ENCODE measurements around the gene SND1.

SND1 gene

DNA sequence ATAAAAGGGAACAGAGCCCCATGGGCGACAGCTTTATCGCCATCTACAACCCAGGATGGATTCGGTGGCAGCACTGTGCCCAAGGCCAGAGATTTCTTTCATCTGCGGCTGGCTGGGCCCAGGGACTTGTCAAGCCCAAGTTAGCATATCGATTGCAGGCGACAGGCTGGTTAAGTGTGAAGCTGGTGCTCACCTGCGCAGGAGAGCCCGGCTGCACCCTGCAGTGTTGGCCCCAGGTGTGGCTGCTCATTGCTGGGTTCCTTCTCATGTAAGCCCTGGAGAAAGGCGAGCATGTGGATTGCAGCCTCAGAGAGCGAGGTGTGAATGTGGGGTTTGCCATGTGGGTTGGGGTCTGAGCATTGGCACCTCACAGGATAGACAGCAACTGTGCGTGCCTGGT is 419.8 kb downstream of the SND1 start:
- no peak for DNase-seq (ENCODE audit: low spot score)

DNA sequence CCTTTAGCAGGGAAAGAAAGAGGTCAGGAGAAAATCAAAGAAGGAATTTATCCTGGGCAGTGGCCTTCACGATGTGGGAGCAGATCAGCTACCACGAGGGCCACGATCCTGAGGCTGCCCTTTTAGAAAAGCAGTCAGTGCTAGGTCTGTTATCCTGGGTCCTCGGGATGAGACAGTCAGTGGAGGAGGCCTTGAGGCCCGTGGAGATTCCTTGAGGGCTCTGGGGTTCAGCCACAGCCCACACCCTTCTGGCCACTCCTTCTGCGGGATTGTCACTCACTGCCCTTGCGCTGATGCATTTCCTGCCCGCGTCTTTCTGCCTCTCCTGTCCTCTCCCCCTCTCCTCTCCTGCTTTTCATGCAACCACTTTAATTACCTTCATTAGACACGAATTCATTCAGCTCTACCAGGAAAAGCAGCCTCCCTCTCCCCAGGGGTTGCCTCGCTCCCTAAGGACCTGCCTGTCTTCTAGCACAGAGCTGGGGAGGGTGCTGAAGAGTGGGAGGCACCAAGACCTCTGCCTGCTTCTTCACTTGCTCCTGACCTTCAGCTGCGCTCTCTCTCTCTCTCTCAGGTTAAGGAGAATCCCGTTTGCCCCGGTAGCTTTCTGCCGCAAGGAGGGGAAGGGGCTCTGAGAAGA is 421.8 kb downstream of the SND1 start:
- DNase-seq (ENCODE audit: low spot score), result no peak

GRCh38 chr7:128074336-128074735 is 422.3 kb downstream of the SND1 start:
- DNase-seq (ENCODE audit: low spot score), result no peak

DNA sequence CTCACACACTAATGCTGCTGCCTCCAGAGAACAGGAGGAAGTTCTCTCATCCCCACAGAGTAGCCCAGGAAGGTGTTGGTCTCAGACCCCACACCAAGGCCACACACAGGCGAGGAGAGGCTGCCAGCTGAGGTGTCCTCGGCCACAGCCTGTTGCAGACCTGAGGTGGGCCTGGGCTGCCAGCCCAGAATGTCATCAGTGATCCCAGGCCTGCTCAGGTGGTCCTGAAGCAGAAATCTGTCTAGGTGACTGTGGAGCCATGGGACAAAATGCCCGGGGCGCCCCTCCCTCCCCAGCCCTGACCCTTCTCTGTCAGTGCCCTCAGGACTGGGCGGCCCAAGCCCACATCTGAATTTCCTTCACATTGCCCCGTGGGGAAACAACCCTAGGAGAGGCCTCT is 422.7 kb downstream of the SND1 start:
- DNase-seq (ENCODE audit: low spot score), result no peak

GRCh38 chr7:128075242-128076095 is 423.5 kb downstream of the SND1 start:
- no peak for DNase-seq (ENCODE audit: low spot score)

GRCh38 chr7:128076196-128076795 is 424.3 kb downstream of the SND1 start:
- no peak for DNase-seq (ENCODE audit: low spot score)

GRCh38 chr7:128076796-128077271 is 424.8 kb downstream of the SND1 start:
- no peak for DNase-seq (ENCODE audit: low spot score)

- no peak for DNase-seq (ENCODE audit: low spot score)
Observed at GRCh38 chr7:128078309-128078708, 426.3 kb downstream of the SND1 start.

DNA sequence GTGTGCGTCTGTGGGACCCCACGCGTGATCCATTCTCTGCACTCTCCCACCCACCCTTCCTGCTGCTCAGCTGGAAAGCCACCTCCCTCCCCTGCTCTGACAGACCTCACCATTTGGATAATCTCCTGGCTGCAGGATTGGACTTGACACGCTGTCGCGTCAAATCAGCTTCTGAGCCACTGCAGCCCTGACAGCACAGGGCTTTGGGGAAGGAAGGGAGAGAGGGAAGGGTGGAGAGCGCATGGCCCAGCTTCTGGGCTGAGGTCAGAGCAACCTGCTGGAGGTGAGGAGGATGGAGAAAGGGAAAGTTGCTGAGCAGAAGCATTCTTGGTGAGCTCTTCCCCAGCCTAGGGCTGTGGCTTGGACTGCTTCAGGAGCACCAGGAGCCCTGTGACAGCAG is 428.2 kb downstream of the SND1 start:
- no peak for DNase-seq (ENCODE audit: low spot score)

DNA sequence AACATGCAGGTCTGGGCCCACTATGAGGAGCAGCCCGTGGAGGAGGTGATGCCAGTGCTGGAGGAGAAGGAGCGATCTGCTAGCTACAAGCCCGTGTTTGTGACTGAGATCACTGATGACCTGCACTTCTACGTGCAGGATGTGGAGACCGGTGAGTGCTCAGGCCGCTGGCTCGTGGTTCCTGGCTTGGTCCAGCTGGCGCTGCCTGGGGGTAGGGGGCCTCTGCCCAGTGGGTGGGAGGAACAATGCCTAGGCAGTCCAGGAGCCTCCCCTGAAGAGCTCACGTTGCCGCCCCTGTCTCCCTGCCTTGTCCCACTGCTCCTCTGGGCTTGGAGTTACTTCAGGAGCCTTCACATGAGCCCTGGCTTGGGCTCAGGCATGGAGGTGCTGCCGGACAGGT is 429.4 kb downstream of the SND1 start:
- no peak for DNase-seq (ENCODE audit: low spot score)

DNA sequence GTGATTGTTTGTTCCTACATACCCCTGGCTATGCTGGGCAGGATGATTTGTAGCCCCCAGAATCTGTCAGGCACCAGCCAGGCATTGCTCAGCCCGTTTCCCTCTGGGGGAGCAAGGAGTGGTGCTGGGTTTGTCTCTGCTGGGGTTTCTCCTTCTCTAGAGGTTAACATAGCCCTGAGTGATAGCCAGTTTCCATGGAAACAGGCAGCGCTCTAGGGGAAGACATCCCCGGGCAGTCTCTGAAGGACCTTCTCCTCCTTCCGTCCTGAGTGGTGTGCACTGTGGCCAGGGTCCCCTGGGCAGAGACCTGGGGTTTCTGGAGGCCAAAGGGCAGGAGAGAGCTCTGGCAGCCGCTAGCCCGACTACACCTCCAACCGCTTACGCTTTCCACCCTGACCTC is 429.8 kb downstream of the SND1 start:
- no peak for DNase-seq (ENCODE audit: low spot score)

GRCh38 chr7:128082431-128082830 is 430.4 kb downstream of the SND1 start:
- peak; percentile 59 for DNase-seq (ENCODE audit: low spot score)

DNA sequence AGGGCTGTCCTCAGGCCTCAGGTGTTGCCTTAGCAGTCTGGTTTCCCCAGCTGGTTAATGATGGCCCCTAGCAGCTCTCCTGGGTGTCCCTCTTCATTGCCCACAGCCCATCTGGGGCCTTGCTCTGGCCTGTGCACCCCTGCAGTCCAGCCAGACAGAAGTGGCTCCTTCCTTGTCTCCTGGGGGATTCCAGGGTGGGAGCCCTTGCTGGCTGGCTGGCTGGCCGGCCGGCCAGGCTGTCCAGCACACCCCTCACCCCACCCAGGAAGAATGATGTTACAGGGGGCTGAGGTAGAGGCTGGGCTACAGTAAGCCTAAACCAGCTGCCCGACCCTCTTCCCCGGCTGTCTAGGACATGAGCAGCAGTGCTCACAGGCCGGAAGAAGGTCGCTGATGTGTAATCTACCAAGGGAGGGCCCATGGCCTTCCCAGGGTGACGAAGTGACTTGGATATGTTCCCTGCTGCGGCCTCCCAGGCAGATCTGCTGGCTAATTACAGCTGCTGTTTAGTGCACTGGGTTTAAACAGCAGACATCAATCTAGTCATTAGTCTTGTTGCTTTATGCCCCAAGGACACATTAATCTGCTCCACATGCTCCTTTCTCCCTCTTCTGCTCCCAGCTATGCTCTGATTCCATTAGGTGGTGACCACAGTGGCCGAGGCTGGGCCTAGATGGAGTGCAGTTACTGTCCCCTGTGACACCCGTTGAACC is 433.1 kb downstream of the SND1 start:
- DNase-seq (ENCODE audit: low spot score), result no peak

- no peak for DNase-seq (ENCODE audit: low spot score)
Observed at GRCh38 chr7:128090492-128090891, 438.5 kb downstream of the SND1 start.

DNA sequence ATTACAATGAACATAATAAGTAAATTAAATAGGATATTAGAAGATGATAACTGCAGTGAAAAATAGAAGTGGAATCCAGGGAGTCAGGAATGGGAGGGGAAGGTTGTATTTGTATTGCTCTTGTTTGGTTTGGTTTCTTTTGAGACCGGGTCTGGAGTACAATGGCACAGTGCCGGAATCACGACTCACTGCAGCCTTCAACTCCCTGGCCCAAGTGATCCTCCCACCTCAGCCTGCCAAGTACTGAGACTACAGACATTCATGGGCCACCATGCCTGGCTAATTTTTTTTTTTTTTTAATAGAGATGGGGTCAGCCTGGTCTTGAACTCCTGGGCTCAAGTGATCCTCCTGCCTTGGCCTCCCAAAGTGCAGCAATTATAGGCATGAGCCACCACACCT is 439.1 kb downstream of the SND1 start:
- no peak for DNase-seq (ENCODE audit: low spot score)

- DNase-seq (ENCODE audit: low spot score), result no peak
Observed at GRCh38 chr7:128092221-128092620, 440.2 kb downstream of the SND1 start.

DNA sequence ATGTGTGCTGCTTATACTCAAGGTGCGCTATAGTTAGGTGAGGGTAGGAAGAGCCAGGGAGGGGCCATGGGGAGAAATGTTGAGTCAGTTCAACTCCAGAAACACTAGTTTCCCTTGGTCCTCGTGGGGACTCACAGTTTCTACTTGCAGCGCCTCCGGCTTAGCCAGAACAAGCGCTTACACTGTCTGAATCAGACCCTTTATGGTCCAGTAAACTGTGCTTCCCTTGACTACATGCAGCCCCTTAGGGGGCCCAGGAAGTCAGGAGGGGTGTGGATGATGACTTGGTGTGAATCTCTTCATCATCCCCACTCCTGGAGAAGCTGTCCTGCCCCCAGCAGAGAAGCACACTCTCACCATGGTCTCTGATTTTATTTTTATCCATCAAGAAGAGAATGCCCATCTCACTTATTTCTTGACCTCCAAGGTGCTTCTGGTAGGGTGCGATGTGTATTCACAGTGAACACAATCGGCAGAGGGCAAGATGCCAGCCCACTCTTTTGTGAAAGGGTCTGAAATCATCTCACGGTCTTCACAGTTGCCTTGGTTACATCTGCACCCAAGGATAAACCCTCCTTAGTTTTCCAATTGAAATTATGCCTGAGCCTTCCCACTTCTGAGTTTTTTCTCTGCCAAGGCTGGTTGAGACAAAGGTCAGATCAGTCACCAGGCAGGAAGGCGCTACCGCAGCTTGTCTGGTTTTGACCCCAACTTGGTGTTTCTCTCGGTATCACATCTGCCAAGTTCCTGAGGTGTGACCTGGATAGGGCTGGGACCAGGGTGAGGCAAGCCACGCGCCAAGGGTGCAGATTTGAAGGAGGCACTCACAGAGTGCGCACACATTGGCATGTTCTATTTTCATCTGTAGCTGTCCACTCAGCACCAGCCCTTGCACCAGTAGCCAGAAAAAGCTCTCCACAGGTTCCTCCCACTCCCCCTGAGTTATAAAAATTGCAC is 441.9 kb downstream of the SND1 start:
- no peak for DNase-seq (ENCODE audit: low spot score)

- DNase-seq (ENCODE audit: low spot score), result no peak
Observed at GRCh38 chr7:128094686-128095085, 442.7 kb downstream of the SND1 start.

DNA sequence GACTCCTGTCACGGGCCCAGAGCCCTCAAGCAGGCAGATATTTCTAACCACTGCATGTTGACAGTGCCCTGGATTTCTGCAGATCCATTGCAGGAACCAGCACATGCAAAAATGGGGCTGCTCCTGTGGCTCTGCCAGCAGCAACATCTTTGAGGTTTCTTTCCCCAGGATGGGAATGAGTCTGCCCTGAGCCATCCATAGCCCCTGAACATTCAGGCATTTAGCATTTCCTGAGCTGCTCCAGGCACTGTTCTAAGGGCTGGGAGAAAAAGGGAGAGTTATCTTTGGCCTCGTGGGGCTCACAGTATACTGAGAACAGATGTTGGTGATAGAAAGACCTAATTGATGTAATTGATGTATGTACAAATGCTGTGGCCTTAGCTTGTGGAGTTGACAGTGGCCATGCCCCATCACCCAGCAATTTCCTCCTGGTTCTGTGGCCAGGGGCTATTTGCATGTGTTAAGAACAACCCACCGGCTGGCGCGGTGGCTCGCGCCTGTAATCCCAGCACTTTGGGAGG is 445.3 kb downstream of the SND1 start:
- DNase-seq (ENCODE audit: low spot score), result no peak

- no peak for DNase-seq (ENCODE audit: low spot score)
Observed at GRCh38 chr7:128098629-128099028, 446.6 kb downstream of the SND1 start.

DNA sequence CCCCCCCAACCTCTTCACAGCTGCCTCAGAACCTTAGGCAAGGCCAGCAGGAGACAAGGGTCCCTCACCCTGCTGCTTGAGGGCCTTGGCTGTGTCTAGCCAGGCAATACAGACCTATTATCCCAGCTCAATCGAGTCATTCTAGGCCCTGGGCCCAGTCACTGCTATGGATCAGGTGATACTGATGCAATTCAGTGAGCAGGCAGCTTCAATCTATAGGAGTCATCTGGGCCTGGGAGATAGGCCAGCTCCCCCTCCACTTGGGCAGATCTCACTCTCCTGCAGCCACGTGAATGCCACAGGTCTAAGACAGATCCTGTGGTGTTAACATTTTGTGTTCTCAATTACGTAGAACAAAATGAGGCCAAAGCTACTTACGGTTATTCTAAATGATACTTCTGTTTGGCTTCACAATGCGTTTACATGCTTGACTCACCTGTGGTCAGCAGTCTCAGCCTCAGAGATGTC is 447.2 kb downstream of the SND1 start:
- DNase-seq (ENCODE audit: low spot score), result no peak
